A549 (cell line): ENCODE results near the gene GPAT3. TPM values are rescaled to one million over a fixed set of nuclear protein-coding genes. Genes with fewer than 3 reads are reported as not detected.

Experiments used
- ATAC-seq, 2 experiments: fragments of 200-7000 bp in 1 of 2; fragments of >200 bp in 1 of 2; cut with Nextera tagmentation in 1 of 2; cut with Tn5 transposase in 1 of 2; 3 replicates each; pipeline versions ENCODE4 v1.8.0 to v1.9.1; 2018 to 2020; ENCODE audit warnings: mild to moderate bottlenecking in 1 of 2, moderate library complexity in 1 of 2
- CTCF ChIA-PET: fragments of 300-600 bp; sonication (Branson Sonifier 250); formaldehyde crosslinking; extraction: SDS; loops from one replicate; lab custom pipeline; 2021; ENCODE audit warnings: antibody characterized with exemption, inconsistent platforms; lab: Yijun Ruan, JAX
- POLR2A ChIA-PET: fragments of 350-600 bp; formaldehyde crosslinking; extraction: SDS; loops from one replicate; lab custom pipeline; 2021; ENCODE audit warnings: antibody characterized with exemption, inconsistent platforms; lab: Yijun Ruan, JAX
- DNase-seq, 2 experiments: peaks; one replicate each; pipeline versions ENCODE4 v3.0.0 to v3.0.0-alpha.2; 2011 to 2016; ENCODE audit warnings: low read depth in 1 of 2, low spot score in 1 of 2
- FAIRE-seq: peaks from 2 replicates; lab custom pipeline; 2011; peaks lifted over from hg19 to GRCh38; lab: Jason Lieb, UNC
- H3K27ac ChIP-seq, 2 experiments: fragments of >200 bp; sonication (Bioruptor Twin); formaldehyde crosslinking; 3 replicates each; pipeline ENCODE4 v1.5.1; 2016 to 2017
- H3K4me1 ChIP-seq: fragments of >200 bp; sonication (Bioruptor Twin); formaldehyde crosslinking; 3 replicates; pipeline ENCODE4 v1.6.1; 2016
- H3K4me2 ChIP-seq: fragments of >200 bp; sonication (Bioruptor Twin); formaldehyde crosslinking; 3 replicates; pipeline ENCODE4 v1.6.1; 2016
- H3K4me3 ChIP-seq: fragments of >200 bp; sonication (Bioruptor Twin); formaldehyde crosslinking; 3 replicates; pipeline ENCODE4 v1.5.1; 2016
- H3K9me3 ChIP-seq: fragments of >200 bp; sonication (Bioruptor Twin); formaldehyde crosslinking; 3 replicates; pipeline ENCODE4 v1.6.1; 2016
- CEBPB ChIP-seq, 2 experiments: fragments of >200 bp in 1 of 2; sonication (Bioruptor Twin) in 1 of 2; formaldehyde crosslinking in 1 of 2; IDR thresholded peaks; 2 replicates each; pipeline ENCODE4 v1.6.1; 2012 to 2016
- CHD4 ChIP-seq: fragments of 200-600 bp; sonication (generic); IDR thresholded peaks from 2 replicates; pipeline ENCODE4 v1.6.1; 2016; ENCODE audit warnings: antibody characterized with exemption, mild to moderate bottlenecking, borderline replicate concordance
- EHMT2 ChIP-seq: fragments of 200-600 bp; sonication (generic); IDR thresholded peaks from 2 replicates; pipeline ENCODE4 v1.6.1; 2016; ENCODE audit warnings: antibody characterized with exemption, low read depth, mild to moderate bottlenecking, moderate library complexity
- EP300 ChIP-seq, 2 experiments: fragments of >200 bp; sonication (Bioruptor Twin); formaldehyde crosslinking; IDR thresholded peaks; 2 replicates in 1 of 2; 3 replicates in 1 of 2; pipeline ENCODE4 v1.6.1; 2016 to 2017
- GATA3 ChIP-seq: IDR thresholded peaks from 2 replicates; pipeline ENCODE4 v1.6.1; 2012; ENCODE audit warnings: borderline replicate concordance
- HDAC2 ChIP-seq: fragments of 200-600 bp; sonication (generic); IDR thresholded peaks from 2 replicates; pipeline ENCODE4 v1.6.1; 2016
- HEYL ChIP-seq: fragments of 250-450 bp; sonication (Bioruptor Pico); IDR thresholded peaks from 2 replicates; pipeline ENCODE4 v1.8.0; 2021; ENCODE audit warnings: mild to moderate bottlenecking, moderate library complexity
- HOXA7 ChIP-seq: fragments of 250-450 bp; sonication (Bioruptor Pico); IDR thresholded peaks from 2 replicates; pipeline ENCODE4 v1.5.0; 2020; ENCODE audit warnings: mild to moderate bottlenecking, moderate library complexity
- JUN ChIP-seq, 2 experiments: fragments of >200 bp; sonication (Bioruptor Twin); formaldehyde crosslinking; IDR thresholded peaks; 2 replicates in 1 of 2; 3 replicates in 1 of 2; pipeline ENCODE4 v1.6.1; 2016 to 2017
- JUNB ChIP-seq: fragments of >200 bp; sonication (Bioruptor Twin); formaldehyde crosslinking; IDR thresholded peaks from 2 replicates; pipeline ENCODE4 v1.6.1; 2016
- NFE2L2 ChIP-seq: fragments of 150-350 bp; conservative IDR thresholded peaks from 2 replicates; pipeline ENCODE4 v1.6.1; 2014; ENCODE audit warnings: low read length
- NPAS2 ChIP-seq: fragments of 250-450 bp; sonication (Bioruptor Pico); IDR thresholded peaks from 2 replicates; pipeline ENCODE4 v1.8.0; 2022; ENCODE audit warnings: mild to moderate bottlenecking, moderate library complexity, borderline replicate concordance
- PHF8 ChIP-seq: fragments of 200-600 bp; sonication (generic); IDR thresholded peaks from 2 replicates; pipeline ENCODE4 v1.6.1; 2016; ENCODE audit warnings: low read depth, mild to moderate bottlenecking, antibody characterized with exemption, moderate library complexity, borderline replicate concordance
- POLR2AphosphoS2 ChIP-seq: conservative IDR thresholded peaks from 2 replicates; pipeline ENCODE4 v1.6.1; 2012; ENCODE audit warnings: low read length, improper control_type of control experiment, inconsistent platforms
- RARB ChIP-seq: fragments of 250-450 bp; sonication (Bioruptor Pico); IDR thresholded peaks from 2 replicates; pipeline ENCODE4 v1.8.0; 2021; ENCODE audit warnings: mild to moderate bottlenecking, moderate library complexity
- RNF2 ChIP-seq: fragments of 200-600 bp; sonication (generic); IDR thresholded peaks from 2 replicates; pipeline ENCODE4 v1.6.1; 2016; ENCODE audit warnings: low read depth, mild to moderate bottlenecking, antibody characterized with exemption, moderate library complexity, borderline replicate concordance
- SMC3 ChIP-seq: fragments of >200 bp; sonication (Bioruptor Twin); formaldehyde crosslinking; IDR thresholded peaks from 3 replicates; pipeline ENCODE4 v1.6.1; 2018; ENCODE audit warnings: inconsistent platforms
- SREBF2 ChIP-seq: fragments of 450-650 bp; IDR thresholded peaks from 2 replicates; pipeline ENCODE4 v1.6.1; 2014; ENCODE audit warnings: mild to moderate bottlenecking, moderate library complexity
- TP53 ChIP-seq: fragments of 250-450 bp; sonication (Bioruptor Pico); IDR thresholded peaks from 2 replicates; pipeline ENCODE4 v1.5.0; 2021; ENCODE audit warnings: mild to moderate bottlenecking, moderate library complexity
- ZFP36 ChIP-seq: fragments of 450-650 bp; IDR thresholded peaks from 2 replicates; pipeline ENCODE4 v1.6.1; 2014; ENCODE audit warnings: borderline replicate concordance; ENCODE audit not compliant: partially characterized antibody
- ZNF302 ChIP-seq: fragments of 250-450 bp; sonication (Bioruptor Pico); IDR thresholded peaks from 2 replicates; pipeline ENCODE4 v1.9.0; 2021; ENCODE audit warnings: inconsistent platforms, mild to moderate bottlenecking, moderate library complexity
- ZSCAN20 ChIP-seq: fragments of 250-450 bp; sonication (Bioruptor Pico); IDR thresholded peaks from 2 replicates; pipeline ENCODE4 v1.8.0; 2022; ENCODE audit warnings: mild to moderate bottlenecking, moderate library complexity
- WGBS: methylation state at CpG from one replicate; pipeline ENCODE4 v1.1.6; 2017; ENCODE audit errors: missing lambda C conversion rate; 5-methylcytosine and 5-hydroxymethylcytosine counted together
- polyA plus RNA-seq, 4 experiments: library from polyadenylated mRNA; depleted of rRNA in 3 of 4; stranded (reverse); fragments of >200 nt; fragmentation: RNase III in 1 of 4; extraction: RNeasy Plus Mini Kit Qiagen cat#74134 plus additional on column Dnase treatment in 1 of 4; gene quantifications; 2 replicates in 3 of 4; 3 replicates in 1 of 4; pipeline ENCODE4 v1.2.3, GENCODE V29; 2011 to 2017
- TF ChIP-seq, protein P1 (sequence below): IDR thresholded peaks from 2 replicates; pipeline ENCODE4 v1.6.1; 2012
- TF ChIP-seq, protein P2 (sequence below): fragments of 250-450 bp; sonication (Bioruptor Pico); IDR thresholded peaks from 2 replicates; pipeline ENCODE4 v1.5.0; 2021; ENCODE audit warnings: mild to moderate bottlenecking, moderate library complexity, borderline replicate concordance
- TF ChIP-seq, protein P3 (sequence below): fragments of >200 bp; sonication (Bioruptor Twin); formaldehyde crosslinking; IDR thresholded peaks from 3 replicates; pipeline ENCODE4 v1.5.1; 2016
- TF ChIP-seq, protein P4 (sequence below): fragments of 250-450 bp; sonication (Bioruptor Pico); IDR thresholded peaks from 2 replicates; pipeline ENCODE4 v1.5.0; 2020; ENCODE audit warnings: low read depth, mild to moderate bottlenecking, moderate library complexity
- TF ChIP-seq, protein P5 (sequence below): fragments of 200-600 bp; sonication (generic); IDR thresholded peaks from 2 replicates; pipeline ENCODE4 v1.6.1; 2016; ENCODE audit warnings: antibody characterized with exemption, mild to moderate bottlenecking, moderate library complexity
- TF ChIP-seq, protein P6 (sequence below): IDR thresholded peaks from 2 replicates; pipeline ENCODE4 v1.6.1; 2012; ENCODE audit warnings: low read depth, borderline replicate concordance

GPAT3 gene
- polyA plus RNA-seq, 2 of the 4 experiments (the other 2 are of a cell fraction) = 12.9 to 44.9 TPM

DNA sequence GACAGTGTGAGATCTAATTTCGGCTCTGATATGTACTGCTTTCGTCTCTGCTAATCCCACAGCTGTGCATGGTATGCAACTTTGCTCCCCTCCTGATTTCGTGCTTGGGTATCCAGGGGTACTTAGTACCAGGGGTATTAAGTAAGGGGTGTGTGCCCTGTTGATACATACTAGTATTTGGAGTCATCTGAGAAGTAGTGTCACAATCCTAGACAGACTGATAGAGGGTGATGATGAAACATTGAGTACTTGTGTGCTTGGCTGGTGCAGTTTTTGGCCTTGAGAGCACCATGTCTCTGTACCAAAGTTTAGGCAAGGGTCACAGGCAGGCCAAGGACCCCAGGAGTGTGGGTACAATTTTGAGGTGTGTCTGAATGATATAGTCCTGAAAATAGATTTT lies 10.9 kb downstream of the GPAT3 start:
- Histone ChIP-seq H3K27ac (peak overlapping the region; percentile 92 to 98), H3K4me1 (peaks cover 89% of the 10 kb centered on the region), H3K4me2 (peak overlapping the region; percentile 42), H3K4me3 (no peak overlapping the region), H3K9me3 (no peaks in the 10 kb centered on the region)
- ATAC-seq (no peak), FAIRE-seq (no peak), DNase-seq (no peak)
- ChIA-PET POLR2A (interaction anchor here (0.9 to 1.3 kb wide), 2 partner anchors 10 to 11 kb away, joined by 4 read pairs; partner anchors contain the start of gene GPAT3), CTCF (no interaction called here)
- no peak for TF ChIP-seq ZNF302 (CRISPR knock-in tag)
- peak; percentile 6 to 55; a peak in 1 of 4 replicates for TF ChIP-seq CEBPB (IDR thresholded peaks at IDR 0.05)
- no peak for TF ChIP-seq HEYL (CRISPR knock-in tag)
- TF ChIP-seq NFE2L2 = no peak
- no peak for TF ChIP-seq HDAC2
- TF ChIP-seq EP300 (IDR thresholded peaks at IDR 0.05) = no peak
- no peak for TF ChIP-seq TP53 (CRISPR knock-in tag)
- TF ChIP-seq, protein P1, sequence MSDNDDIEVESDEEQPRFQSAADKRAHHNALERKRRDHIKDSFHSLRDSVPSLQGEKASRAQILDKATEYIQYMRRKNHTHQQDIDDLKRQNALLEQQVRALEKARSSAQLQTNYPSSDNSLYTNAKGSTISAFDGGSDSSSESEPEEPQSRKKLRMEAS = no peak
- 80% methylated on average over 3 of the region's 3 CpGs for WGBS

DNA sequence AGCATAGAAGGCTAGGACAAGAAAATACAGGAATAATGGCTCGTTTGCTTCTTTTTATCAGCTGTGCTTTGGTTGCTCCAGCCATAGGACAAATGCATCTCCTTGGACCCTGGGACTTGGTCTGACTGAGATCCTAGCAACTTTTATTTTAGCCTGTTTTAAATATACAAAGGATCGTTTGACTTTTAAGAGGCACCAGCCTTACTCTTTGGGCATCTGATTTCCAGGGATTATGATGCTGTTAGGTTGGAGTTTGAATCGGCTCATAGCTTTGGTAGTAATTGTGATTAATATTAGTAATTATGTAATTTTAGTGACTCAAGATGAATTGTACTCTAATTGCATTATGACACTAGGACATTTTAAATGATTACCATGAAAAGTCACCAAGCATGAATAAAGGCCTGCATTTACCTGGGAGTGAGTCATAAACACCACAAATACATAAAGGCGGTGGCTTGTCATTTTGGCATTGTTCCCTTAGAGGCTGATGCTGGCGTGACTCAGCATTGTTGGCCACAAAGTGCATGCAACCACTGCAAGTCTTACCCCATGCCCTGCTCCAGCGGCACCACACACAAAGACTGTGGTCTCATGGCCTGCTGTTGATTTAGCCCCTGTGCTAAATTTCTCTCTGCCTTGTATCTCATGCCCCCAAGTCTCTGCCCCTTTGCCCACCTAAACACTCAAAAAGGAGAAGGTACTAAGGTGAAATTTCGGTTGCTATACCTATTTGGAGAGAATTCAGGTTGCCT lies 12.4 kb downstream of the GPAT3 start:
- peaks cover 89% of the 10 kb centered on the region for H3K4me1 ChIP-seq
- WGBS = under 1% methylated on average over 7 of the region's 7 CpGs
- peak; percentile 83 to 94 for ATAC-seq
- CTCF ChIA-PET = no interaction called here
- no peak overlapping the region for H3K4me3 ChIP-seq
- POLR2A ChIA-PET = interaction anchor here (0.7 to 1.3 kb wide), 2 partner anchors 13 to 61 kb away, joined by 4 read pairs; partner anchors contain the start of gene GPAT3
- peak; percentile 86 to 96 for DNase-seq
- peak; percentile 94 for FAIRE-seq
- H3K9me3 ChIP-seq = no peaks in the 10 kb centered on the region
- peak overlapping the region; percentile 92 to 98 for H3K27ac ChIP-seq
- H3K4me2 ChIP-seq = peak overlapping the region; percentile 80
- TF ChIP-seq ZSCAN20 (CRISPR knock-in tag) (no peak), GATA3 (peak; percentile 81; the same call in 1 of the 2 replicates), SMC3 (no peak), PHF8 (no peak), HOXA7 (CRISPR knock-in tag) (no peak), RNF2 (no peak), NPAS2 (no peak), CHD4 (no peak), ZFP36 (no peak), SREBF2 (no peak), EHMT2 (no peak), JUN (IDR thresholded peaks at IDR 0.05) (peak; percentile 85 to 90), JUNB (peak; percentile 96), CEBPB (IDR thresholded peaks at IDR 0.05) (peak; percentile 22 to 81; a peak in 3 of 4 replicates), POLR2AphosphoS2 (no peak), RARB (CRISPR knock-in tag) (no peak)
- TF ChIP-seq, protein P2, sequence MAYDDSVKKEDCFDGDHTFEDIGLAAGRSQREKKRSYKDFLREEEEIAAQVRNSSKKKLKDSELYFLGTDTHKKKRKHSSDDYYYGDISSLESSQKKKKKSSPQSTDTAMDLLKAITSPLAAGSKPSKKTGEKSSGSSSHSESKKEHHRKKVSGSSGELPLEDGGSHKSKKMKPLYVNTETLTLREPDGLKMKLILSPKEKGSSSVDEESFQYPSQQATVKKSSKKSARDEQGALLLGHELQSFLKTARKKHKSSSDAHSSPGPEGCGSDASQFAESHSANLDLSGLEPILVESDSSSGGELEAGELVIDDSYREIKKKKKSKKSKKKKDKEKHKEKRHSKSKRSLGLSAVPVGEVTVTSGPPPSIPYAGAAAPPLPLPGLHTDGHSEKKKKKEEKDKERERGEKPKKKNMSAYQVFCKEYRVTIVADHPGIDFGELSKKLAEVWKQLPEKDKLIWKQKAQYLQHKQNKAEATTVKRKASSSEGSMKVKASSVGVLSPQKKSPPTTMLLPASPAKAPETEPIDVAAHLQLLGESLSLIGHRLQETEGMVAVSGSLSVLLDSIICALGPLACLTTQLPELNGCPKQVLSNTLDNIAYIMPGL (CRISPR knock-in tag) = no peak
- TF ChIP-seq, protein P3, sequence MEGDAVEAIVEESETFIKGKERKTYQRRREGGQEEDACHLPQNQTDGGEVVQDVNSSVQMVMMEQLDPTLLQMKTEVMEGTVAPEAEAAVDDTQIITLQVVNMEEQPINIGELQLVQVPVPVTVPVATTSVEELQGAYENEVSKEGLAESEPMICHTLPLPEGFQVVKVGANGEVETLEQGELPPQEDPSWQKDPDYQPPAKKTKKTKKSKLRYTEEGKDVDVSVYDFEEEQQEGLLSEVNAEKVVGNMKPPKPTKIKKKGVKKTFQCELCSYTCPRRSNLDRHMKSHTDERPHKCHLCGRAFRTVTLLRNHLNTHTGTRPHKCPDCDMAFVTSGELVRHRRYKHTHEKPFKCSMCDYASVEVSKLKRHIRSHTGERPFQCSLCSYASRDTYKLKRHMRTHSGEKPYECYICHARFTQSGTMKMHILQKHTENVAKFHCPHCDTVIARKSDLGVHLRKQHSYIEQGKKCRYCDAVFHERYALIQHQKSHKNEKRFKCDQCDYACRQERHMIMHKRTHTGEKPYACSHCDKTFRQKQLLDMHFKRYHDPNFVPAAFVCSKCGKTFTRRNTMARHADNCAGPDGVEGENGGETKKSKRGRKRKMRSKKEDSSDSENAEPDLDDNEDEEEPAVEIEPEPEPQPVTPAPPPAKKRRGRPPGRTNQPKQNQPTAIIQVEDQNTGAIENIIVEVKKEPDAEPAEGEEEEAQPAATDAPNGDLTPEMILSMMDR = no peak
- TF ChIP-seq, protein P4, sequence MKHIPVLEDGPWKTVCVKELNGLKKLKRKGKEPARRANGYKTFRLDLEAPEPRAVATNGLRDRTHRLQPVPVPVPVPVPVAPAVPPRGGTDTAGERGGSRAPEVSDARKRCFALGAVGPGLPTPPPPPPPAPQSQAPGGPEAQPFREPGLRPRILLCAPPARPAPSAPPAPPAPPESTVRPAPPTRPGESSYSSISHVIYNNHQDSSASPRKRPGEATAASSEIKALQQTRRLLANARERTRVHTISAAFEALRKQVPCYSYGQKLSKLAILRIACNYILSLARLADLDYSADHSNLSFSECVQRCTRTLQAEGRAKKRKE (CRISPR knock-in tag) = no peak
- TF ChIP-seq, protein P5, sequence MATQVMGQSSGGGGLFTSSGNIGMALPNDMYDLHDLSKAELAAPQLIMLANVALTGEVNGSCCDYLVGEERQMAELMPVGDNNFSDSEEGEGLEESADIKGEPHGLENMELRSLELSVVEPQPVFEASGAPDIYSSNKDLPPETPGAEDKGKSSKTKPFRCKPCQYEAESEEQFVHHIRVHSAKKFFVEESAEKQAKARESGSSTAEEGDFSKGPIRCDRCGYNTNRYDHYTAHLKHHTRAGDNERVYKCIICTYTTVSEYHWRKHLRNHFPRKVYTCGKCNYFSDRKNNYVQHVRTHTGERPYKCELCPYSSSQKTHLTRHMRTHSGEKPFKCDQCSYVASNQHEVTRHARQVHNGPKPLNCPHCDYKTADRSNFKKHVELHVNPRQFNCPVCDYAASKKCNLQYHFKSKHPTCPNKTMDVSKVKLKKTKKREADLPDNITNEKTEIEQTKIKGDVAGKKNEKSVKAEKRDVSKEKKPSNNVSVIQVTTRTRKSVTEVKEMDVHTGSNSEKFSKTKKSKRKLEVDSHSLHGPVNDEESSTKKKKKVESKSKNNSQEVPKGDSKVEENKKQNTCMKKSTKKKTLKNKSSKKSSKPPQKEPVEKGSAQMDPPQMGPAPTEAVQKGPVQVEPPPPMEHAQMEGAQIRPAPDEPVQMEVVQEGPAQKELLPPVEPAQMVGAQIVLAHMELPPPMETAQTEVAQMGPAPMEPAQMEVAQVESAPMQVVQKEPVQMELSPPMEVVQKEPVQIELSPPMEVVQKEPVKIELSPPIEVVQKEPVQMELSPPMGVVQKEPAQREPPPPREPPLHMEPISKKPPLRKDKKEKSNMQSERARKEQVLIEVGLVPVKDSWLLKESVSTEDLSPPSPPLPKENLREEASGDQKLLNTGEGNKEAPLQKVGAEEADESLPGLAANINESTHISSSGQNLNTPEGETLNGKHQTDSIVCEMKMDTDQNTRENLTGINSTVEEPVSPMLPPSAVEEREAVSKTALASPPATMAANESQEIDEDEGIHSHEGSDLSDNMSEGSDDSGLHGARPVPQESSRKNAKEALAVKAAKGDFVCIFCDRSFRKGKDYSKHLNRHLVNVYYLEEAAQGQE = no peak
- TF ChIP-seq, protein P6, sequence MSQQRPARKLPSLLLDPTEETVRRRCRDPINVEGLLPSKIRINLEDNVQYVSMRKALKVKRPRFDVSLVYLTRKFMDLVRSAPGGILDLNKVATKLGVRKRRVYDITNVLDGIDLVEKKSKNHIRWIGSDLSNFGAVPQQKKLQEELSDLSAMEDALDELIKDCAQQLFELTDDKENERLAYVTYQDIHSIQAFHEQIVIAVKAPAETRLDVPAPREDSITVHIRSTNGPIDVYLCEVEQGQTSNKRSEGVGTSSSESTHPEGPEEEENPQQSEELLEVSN = no peak
